ENCODE measurements around the gene ISYNA1.

The ISYNA1 gene

GRCh38 chr19:18390065-18390907, 47.6 kb downstream of the ISYNA1 start:
- DNase-seq = peak in 1 of 2 experiments; percentile 72

- DNase-seq = no peak
Observed at GRCh38 chr19:18389726-18390064, 48.2 kb downstream of the ISYNA1 start.

GRCh38 chr19:18388960-18389725, 48.8 kb downstream of the ISYNA1 start:
- DNase-seq = no peak

- DNase-seq = peak; percentile 68 to 81
Observed at GRCh38 chr19:18388100-18388959, 49.6 kb downstream of the ISYNA1 start.

- no peak for DNase-seq
Observed at GRCh38 chr19:18386543-18387271, 51.2 kb downstream of the ISYNA1 start.

- no peak for DNase-seq
Observed at GRCh38 chr19:18385675-18386542, 52.0 kb downstream of the ISYNA1 start, which contains the start of gene GDF15. TSS of gene GDF15 (plus strand) at chr19:18386158. CDS start at chr19:18386190, 32 bp downstream.

- DNase-seq = no peak
Observed at GRCh38 chr19:18385359-18385674, 52.6 kb downstream of the ISYNA1 start.

- no peak for DNase-seq
Observed at GRCh38 chr19:18384775-18385174, 53.2 kb downstream of the ISYNA1 start.
